Cardiac muscle cell (in vitro differentiated cells and primary cell): ENCODE measurements around the gene C19orf73. TPM values are rescaled to one million over a fixed set of nuclear protein-coding genes. Genes with fewer than 3 reads are reported as not detected.
A peak's percentile ranks its signal among the peaks of the same experiment; 100 is the strongest.
"Not testable (repeated sequence)": the region's sequence is repeated elsewhere in the genome, so short reads cannot be mapped to it uniquely, and the experiment has no call there.

Experiments used
- DNase-seq, 2 donors: peaks; one replicate each; pipeline versions ENCODE4 v3.0.0 to v3.0.0-alpha.2; 2010 to 2017; ENCODE audit warnings: low read depth in 1 of 2, low spot score in 1 of 2
- H3K27ac ChIP-seq: fragments of 200-600 bp; sonication (generic); 2 replicates; pipeline ENCODE4 v1.5.1; 2016
- H3K27me3 ChIP-seq: fragments of 200-600 bp; sonication (generic); 2 replicates; pipeline ENCODE4 v1.6.0; 2016; ENCODE audit warnings: control low read depth
- H3K36me3 ChIP-seq: fragments of 200-600 bp; sonication (generic); 2 replicates; pipeline ENCODE4 v1.5.1; 2016; ENCODE audit warnings: control low read depth
- H3K4me1 ChIP-seq: fragments of 200-600 bp; sonication (generic); 2 replicates; pipeline ENCODE4 v1.8.1; 2017; ENCODE audit warnings: low read depth, mild to moderate bottlenecking, mixed run types
- H3K4me3 ChIP-seq: fragments of 200-600 bp; sonication (generic); 2 replicates; pipeline ENCODE4 v1.5.1; 2016; ENCODE audit warnings: mild to moderate bottlenecking
- H3K9me3 ChIP-seq: fragments of 200-600 bp; sonication (generic); 2 replicates; pipeline ENCODE4 v1.5.1; 2017; ENCODE audit warnings: low read depth, mild to moderate bottlenecking, control low read depth
- polyA plus RNA-seq: library from polyadenylated mRNA; unstranded; fragments of >200 nt; fragmentation: Nextera tagmentation; extraction: Ambion mirVana; gene quantifications from 2 replicates; pipeline ENCODE4 v1.2.1, GENCODE V29; 2016
- total RNA-seq: library from RNA; depleted of rRNA; stranded (reverse); fragments of >200 nt; gene quantifications from 2 replicates; pipeline ENCODE4 v1.2.3, GENCODE V29; 2016
- TF ChIP-seq, protein P1 (sequence below): IDR thresholded peaks from 2 replicates; pipeline ENCODE4 v1.5.1; 2012; ENCODE audit warnings: low read depth, mild to moderate bottlenecking, low read length

Gene C19orf73
- total and polyA plus RNA-seq, 2 experiments from 2014 or later: 9.6 to 12.5 TPM

DNA sequence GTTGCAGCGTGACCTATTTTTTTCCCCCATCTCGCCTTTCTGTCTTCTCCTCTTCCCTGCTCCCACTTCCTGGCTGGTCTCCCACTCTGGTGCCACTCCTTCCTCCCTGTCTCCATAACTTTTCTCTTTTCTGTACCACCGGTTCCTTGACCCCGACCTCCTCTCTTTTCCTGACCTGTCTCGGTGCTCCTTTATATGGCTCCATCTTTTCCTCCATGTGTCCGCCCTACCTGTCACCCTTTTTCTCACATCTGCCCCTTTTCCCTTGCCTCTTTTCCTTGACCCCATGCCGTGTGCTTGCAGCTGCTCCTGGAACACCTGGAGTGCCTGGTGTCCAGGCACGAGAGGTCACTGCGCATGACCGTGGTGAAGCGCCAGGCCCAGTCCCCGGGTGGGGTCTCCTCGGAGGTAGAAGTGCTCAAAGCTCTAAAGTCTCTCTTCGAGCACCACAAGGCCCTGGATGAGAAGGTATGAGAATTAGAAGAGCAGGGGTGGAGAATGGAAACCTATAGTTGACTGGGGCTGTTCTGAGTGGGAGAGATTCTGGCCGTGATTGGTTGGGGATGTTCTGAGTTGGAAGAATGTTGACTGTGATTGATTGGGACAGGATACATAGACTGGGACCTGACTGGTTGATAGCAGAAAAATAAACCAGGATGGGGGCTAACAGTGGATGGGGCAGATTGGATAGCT is 9.7 kb upstream of the C19orf73 start:
- H3K4me3 ChIP-seq: peak overlapping the region; percentile 14
- DNase-seq: no peak
- H3K27me3 ChIP-seq: no peaks in the 10 kb centered on the region
- TF ChIP-seq, protein P1, sequence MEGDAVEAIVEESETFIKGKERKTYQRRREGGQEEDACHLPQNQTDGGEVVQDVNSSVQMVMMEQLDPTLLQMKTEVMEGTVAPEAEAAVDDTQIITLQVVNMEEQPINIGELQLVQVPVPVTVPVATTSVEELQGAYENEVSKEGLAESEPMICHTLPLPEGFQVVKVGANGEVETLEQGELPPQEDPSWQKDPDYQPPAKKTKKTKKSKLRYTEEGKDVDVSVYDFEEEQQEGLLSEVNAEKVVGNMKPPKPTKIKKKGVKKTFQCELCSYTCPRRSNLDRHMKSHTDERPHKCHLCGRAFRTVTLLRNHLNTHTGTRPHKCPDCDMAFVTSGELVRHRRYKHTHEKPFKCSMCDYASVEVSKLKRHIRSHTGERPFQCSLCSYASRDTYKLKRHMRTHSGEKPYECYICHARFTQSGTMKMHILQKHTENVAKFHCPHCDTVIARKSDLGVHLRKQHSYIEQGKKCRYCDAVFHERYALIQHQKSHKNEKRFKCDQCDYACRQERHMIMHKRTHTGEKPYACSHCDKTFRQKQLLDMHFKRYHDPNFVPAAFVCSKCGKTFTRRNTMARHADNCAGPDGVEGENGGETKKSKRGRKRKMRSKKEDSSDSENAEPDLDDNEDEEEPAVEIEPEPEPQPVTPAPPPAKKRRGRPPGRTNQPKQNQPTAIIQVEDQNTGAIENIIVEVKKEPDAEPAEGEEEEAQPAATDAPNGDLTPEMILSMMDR: no peak
- H3K4me1 ChIP-seq: peaks cover 6% of the 10 kb centered on the region
- H3K36me3 ChIP-seq: no peaks in the 10 kb centered on the region
- H3K9me3 ChIP-seq: no peaks in the 10 kb centered on the region
- no peak overlapping the region for H3K27ac ChIP-seq

DNA sequence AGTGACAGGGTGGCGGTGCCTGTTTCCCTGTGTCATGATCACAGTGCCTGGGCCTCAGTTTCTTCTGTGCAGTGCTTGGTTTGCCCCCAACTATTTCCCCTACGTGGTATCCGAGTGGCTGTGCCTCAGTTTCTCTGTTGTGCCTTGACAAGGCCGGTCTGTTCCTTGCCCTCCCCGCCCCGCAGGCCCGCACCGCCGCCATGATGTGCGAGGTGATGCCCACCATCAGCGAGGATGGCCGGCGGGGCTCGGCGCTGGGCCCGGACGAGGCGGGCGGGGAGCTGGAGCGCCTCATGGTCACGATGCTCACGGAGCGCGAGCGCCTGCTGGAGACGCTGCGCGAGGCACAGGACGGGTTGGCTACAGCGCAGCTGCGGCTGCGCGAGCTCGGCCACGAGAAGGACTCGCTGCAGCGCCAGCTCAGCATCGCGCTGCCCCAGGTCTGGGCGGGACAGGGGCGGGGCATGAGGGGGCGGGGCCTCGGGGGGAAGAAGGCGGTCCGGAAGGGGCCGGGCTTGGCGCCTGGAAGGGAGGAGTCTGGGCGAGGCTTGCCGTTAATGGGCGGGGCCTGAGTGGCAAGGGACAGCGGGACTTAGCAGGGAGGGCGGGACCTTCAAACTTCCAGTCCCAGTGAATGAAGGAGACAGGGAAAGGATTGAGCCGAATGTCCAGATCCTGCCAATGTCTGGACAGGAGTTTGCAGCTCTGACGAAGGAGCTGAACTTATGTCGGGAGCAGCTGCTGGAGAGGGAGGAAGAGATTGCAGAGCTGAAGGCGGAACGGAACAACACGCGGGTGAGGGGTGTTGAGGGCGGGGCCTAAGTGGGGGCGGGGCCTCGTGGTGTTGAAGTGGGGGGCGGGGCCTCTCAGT is 9.0 kb upstream of the C19orf73 start:
- no peaks in the 10 kb centered on the region for H3K9me3 ChIP-seq
- H3K27ac ChIP-seq: no peak overlapping the region
- no peaks in the 10 kb centered on the region for H3K36me3 ChIP-seq
- H3K4me3 ChIP-seq: peak overlapping the region; percentile 14
- H3K4me1 ChIP-seq: peaks cover 6% of the 10 kb centered on the region
- no peaks in the 10 kb centered on the region for H3K27me3 ChIP-seq
- peak; percentile 98 to 99 for DNase-seq
- TF ChIP-seq, protein P1: peak; percentile 17

DNA sequence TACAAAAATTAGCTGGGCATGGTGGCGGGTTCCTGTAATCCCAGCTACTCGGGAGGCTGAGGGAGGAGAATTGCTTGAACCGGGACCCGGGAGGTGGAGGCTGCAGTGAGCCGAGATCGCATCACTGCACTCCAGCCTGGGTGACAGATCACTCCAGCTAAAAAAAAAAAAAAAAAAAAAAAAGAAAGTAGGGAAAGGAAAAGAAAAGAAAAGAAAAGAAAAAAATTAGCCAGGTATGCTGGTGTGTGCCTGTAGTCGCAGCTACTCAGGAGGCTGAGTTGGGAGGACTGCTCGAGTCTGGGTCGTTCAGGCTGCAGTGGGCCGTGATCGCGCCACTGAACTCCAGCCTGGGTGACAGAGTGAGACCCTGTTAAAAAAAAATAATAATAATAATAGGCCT is 8.3 kb upstream of the C19orf73 start:
- H3K36me3 ChIP-seq, DNase-seq, H3K9me3 ChIP-seq, H3K27ac ChIP-seq, H3K27me3 ChIP-seq, H3K4me1 ChIP-seq, H3K4me3 ChIP-seq: not testable (repeated sequence)

DNA sequence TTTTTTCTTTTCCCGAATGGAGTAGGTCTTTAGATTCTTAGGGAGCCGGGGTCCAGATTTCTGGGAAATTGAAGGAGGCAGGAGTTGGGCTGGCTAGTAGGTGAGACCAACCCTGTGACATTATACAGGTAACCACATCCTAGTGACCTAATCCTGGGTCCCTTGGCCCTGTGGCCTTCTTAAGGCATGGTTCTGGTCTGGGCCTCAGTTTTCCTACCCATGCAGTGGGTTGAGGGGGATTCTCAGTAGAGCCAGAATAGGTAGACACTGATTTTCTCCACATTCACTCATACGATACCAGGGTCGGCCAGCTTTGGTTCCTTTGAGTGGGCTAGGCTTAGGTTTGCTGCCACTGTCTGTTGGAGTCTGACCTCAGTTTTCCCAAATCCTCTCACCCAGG is 7.6 kb upstream of the C19orf73 start:
- Histone ChIP-seq H3K4me1 (peaks cover 6% of the 10 kb centered on the region), H3K27me3 (no peaks in the 10 kb centered on the region), H3K4me3 (no peak overlapping the region), H3K27ac (no peak overlapping the region), H3K36me3 (no peaks in the 10 kb centered on the region), H3K9me3 (no peaks in the 10 kb centered on the region)
- TF ChIP-seq, protein P1: no peak
- DNase-seq: no peak

DNA sequence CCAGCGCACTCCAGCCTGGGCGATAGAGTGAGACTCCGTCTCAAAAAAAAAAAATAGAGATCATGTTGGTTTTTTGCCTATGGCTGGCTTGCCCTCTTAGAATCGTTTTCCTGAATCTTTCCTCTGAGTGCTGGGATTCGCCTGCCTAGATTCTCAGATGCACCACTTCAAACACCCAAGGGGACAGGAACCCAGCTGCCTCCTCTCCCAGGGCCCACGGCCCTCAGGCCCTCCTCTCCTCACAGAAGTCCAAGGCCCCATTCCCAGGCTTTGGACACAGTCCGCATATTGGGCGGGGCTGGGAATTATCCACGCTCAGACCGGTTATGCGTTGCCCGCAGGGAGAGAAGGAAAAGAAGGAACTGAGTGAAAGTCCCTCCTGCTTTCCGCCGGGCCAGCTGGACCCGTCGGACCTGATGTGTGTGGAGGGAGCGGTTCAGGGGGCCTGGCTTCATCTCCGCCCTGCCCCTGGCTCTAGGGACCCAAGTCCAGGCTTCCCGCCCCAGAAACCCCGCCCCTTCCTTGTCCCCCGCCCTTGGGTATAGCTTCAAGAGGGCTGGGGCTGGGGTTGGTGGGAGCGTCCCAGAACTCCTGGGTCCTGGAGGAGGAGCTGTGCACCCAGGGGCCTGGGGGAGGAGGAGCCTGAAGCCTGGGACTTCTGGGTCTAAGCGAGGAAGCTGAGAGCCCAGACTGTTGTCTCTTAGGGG is 6.2 kb upstream of the C19orf73 start:
- no peaks in the 10 kb centered on the region for H3K9me3 ChIP-seq
- peaks cover 6% of the 10 kb centered on the region for H3K4me1 ChIP-seq
- H3K27me3 ChIP-seq: peaks cover 13% of the 10 kb centered on the region
- no peaks in the 10 kb centered on the region for H3K36me3 ChIP-seq
- TF ChIP-seq, protein P1: no peak
- no peak for DNase-seq
- no peak overlapping the region for H3K27ac ChIP-seq
- H3K4me3 ChIP-seq: no peak overlapping the region

DNA sequence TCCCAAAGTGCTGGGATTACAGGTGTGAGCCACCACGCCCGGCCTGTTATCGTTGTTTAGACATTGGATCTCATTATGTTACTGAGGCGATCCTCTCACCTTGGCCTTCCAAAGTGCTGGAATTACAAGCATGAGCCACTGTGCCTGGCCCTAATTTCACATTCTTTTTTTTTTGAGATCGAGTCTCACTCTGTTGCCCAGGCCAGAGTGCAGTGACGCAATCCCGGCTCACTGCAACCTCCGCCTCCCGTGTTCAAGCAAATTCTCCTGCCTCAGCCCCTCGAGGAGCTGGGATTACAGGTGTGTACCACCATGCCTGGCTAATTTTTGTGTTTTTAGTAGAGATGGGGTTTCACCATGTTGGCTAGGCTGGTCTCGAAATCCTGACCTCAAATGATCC is 4.3 kb upstream of the C19orf73 start:
- H3K4me1 ChIP-seq, H3K4me3 ChIP-seq, H3K36me3 ChIP-seq, H3K27ac ChIP-seq, DNase-seq, H3K9me3 ChIP-seq: not testable (repeated sequence)
- peaks cover 15% of the 10 kb centered on the region for H3K27me3 ChIP-seq

DNA sequence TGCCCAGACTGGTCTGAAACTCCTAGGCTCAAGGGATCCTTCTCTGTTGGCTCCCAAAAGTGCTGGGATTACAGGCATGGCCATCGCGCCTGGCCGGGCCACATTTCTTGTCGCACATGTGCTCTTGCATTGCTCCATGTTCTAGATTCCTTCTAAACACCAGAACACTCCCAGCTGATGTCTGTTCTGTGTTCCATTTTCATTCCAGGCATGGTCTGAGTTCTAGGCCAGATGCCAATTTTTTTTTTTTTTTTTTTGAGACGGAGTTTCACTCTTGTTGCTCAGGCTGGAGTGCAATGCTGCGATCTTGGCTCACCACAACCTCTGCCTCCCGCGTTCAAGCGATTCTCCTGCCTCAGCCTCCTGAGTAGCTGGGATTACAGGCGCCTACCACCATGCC is 2.9 kb upstream of the C19orf73 start:
- not testable (repeated sequence) for H3K4me1 ChIP-seq, H3K36me3 ChIP-seq, H3K27ac ChIP-seq, H3K4me3 ChIP-seq, H3K9me3 ChIP-seq
- peaks cover 15% of the 10 kb centered on the region for H3K27me3 ChIP-seq
- DNase-seq: peak in 1 of 2 donors; percentile 33
